NCI-H1105 (cell line): ENCODE data around the gene AGGF1.
"Not testable (repeated sequence)": the region's sequence is repeated elsewhere in the genome, so short reads cannot be mapped to it uniquely, and the experiment has no call there.

Experiments
- DNase-seq: peaks from one replicate; lab custom pipeline; 2025; lab: John Stamatoyannopoulos, UW

AGGF1 gene

GRCh38 chr5:77022511-77023417 lies 7.4 kb upstream of the AGGF1 start:
- DNase-seq, result no peak

- no peak for DNase-seq
Measured at GRCh38 chr5:77024490-77024889, 5.7 kb upstream of the AGGF1 start.

- DNase-seq, result no peak
Measured at GRCh38 chr5:77028631-77029375, 1.4 kb upstream of the AGGF1 start.

GRCh38 chr5:77029376-77029885 lies 773 bp upstream of the AGGF1 start:
- no peak for DNase-seq

- DNase-seq, result no peak
Measured at GRCh38 chr5:77031891-77032290, 1.7 kb downstream of the AGGF1 start.

GRCh38 chr5:77032635-77033034 lies 2.4 kb downstream of the AGGF1 start:
- no peak for DNase-seq

- no peak for DNase-seq
Measured at GRCh38 chr5:77033338-77033737, 3.1 kb downstream of the AGGF1 start.

- DNase-seq, result no peak
Measured at GRCh38 chr5:77035950-77036349, 5.7 kb downstream of the AGGF1 start.

GRCh38 chr5:77046416-77047073 lies 16.3 kb downstream of the AGGF1 start:
- DNase-seq, result no peak

- no peak for DNase-seq
Measured at GRCh38 chr5:77064040-77064439, 33.8 kb downstream of the AGGF1 start.

- no peak for DNase-seq
Measured at GRCh38 chr5:77065256-77065655, 35.1 kb downstream of the AGGF1 start.

GRCh38 chr5:77066184-77066583 lies 36.0 kb downstream of the AGGF1 start:
- DNase-seq, result no peak

GRCh38 chr5:77066823-77067442 lies 36.7 kb downstream of the AGGF1 start:
- DNase-seq, result no peak

- no peak for DNase-seq
Measured at GRCh38 chr5:77073667-77074066, 43.5 kb downstream of the AGGF1 start.

- DNase-seq, result no peak
Measured at GRCh38 chr5:77074745-77075144, 44.5 kb downstream of the AGGF1 start.

GRCh38 chr5:77076961-77077828 lies 47.0 kb downstream of the AGGF1 start:
- DNase-seq, result peak; percentile 44

- no peak for DNase-seq
Measured at GRCh38 chr5:77077829-77078176, 47.6 kb downstream of the AGGF1 start.

- DNase-seq, result not testable (repeated sequence)
Measured at GRCh38 chr5:77080479-77080878, 50.3 kb downstream of the AGGF1 start.

GRCh38 chr5:77080905-77081304 lies 50.7 kb downstream of the AGGF1 start:
- DNase-seq, result no peak

GRCh38 chr5:77082280-77082679 lies 52.1 kb downstream of the AGGF1 start:
- no peak for DNase-seq

- no peak for DNase-seq
Measured at GRCh38 chr5:77083088-77083487, 52.9 kb downstream of the AGGF1 start.
